ENCODE measurements around the gene C17orf58.

The C17orf58 gene

DNA sequence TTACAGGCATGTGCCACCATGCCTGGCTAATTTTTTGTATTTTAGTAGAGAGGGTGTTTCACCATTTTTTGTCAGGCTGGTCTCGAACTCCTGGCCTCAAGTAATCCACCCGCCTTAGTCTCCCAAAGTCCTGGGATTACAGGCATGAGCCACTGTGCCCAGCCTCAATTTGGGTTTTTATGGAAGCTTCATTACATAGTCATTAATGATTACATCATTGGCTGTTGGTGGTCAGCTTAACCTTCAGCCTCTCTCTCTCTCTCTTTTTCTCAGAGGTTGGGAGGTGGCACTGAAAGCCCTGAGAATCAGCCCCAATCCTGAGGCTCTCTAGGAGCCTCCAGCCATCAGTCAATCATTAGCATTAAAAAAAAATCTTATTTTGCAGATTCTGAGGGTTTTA is 45.3 kb downstream of the C17orf58 start:
- H3K36me3 Mint-ChIP-seq (ENCODE audit: low read depth) = peaks cover 78% of the 10 kb centered on the region

DNA sequence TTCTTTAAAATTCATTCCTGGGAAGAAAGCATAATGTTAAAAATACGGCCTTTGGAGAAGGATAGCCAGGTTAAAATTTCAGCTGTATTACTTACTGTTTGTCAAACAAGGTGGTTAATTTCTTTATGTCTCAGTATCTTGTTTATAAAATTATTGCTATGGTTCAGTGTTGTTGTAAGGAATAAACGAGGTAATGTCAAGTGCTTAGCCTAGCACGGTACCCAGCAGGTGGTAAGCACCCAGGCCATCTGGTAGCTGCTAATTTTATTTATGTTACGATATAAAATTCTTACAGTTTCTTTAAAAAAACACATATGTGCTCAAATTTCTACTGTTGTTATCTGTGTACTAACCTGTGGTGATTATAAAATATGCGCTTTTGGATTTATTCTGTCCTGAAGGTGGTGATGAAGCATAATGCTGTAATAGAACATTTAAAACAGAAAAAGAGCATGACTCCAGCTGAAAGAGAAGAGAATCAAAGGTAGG is 48.9 kb downstream of the C17orf58 start:
- H3K36me3 Mint-ChIP-seq (ENCODE audit: low read depth) = peaks cover 88% of the 10 kb centered on the region
- H3K27ac Mint-ChIP-seq = no peak overlapping the region
- H3K9me3 Mint-ChIP-seq = no peaks in the 10 kb centered on the region
- DNase-seq = no peak
- no peaks in the 10 kb centered on the region for H3K4me1 Mint-ChIP-seq (ENCODE audit: low read depth)
- H3K27me3 Mint-ChIP-seq = no peaks in the 10 kb centered on the region
- H3K4me3 Mint-ChIP-seq = no peak overlapping the region

More for the DNA sequence above, 45.3 kb downstream of the C17orf58 start:
- H3K4me3 Mint-ChIP-seq = no peak overlapping the region
- H3K27me3 Mint-ChIP-seq = no peaks in the 10 kb centered on the region
- H3K27ac Mint-ChIP-seq = no peak overlapping the region
- DNase-seq = no peak
- H3K4me1 Mint-ChIP-seq (ENCODE audit: low read depth) = no peaks in the 10 kb centered on the region
- no peaks in the 10 kb centered on the region for H3K9me3 Mint-ChIP-seq

DNA sequence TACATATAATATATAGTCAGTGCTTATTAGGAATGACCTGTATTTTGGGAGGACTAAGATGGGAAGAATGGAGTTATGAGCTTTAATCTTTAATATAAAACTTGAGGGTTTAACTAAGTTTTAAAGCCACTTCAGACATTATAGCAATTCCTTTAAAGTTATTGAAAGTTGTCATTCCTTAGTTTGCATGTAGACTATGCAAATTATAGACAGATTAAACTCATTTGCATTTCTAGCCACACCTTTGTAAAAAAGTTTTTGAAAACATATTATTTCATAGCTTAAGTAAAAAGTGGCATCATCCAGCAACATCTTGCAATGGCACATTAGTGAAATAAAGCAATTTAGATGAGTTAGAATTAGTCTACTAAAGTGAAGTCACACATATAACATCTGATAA is 49.8 kb downstream of the C17orf58 start:
- Mint-ChIP-seq H3K4me1 (ENCODE audit: low read depth) (no peaks in the 10 kb centered on the region), H3K27ac (no peak overlapping the region), H3K27me3 (no peaks in the 10 kb centered on the region), H3K4me3 (no peak overlapping the region), H3K9me3 (no peaks in the 10 kb centered on the region), H3K36me3 (ENCODE audit: low read depth) (peaks cover 90% of the 10 kb centered on the region)
- DNase-seq = no peak

DNA sequence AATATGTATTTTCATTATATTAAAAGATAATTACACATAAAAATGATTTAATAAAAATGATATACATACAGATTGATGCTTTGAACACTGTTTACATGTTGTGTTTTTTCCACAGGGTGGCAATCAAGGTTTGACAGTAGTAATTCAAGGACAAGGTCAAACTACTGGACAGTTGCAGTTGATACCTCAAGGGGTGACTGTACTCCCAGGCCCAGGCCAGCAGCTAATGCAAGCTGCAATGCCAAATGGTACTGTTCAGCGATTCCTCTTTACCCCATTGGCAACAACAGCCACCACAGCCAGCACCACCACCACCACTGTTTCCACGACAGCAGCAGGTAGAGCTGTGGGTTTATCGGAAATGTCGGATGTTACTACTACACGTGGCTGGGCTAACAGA is 52.2 kb downstream of the C17orf58 start:
- no peak for DNase-seq
- Mint-ChIP-seq H3K27ac (no peak overlapping the region), H3K4me3 (no peak overlapping the region), H3K27me3 (no peaks in the 10 kb centered on the region), H3K36me3 (ENCODE audit: low read depth) (peaks cover 92% of the 10 kb centered on the region), H3K9me3 (no peaks in the 10 kb centered on the region), H3K4me1 (ENCODE audit: low read depth) (no peaks in the 10 kb centered on the region)

DNA sequence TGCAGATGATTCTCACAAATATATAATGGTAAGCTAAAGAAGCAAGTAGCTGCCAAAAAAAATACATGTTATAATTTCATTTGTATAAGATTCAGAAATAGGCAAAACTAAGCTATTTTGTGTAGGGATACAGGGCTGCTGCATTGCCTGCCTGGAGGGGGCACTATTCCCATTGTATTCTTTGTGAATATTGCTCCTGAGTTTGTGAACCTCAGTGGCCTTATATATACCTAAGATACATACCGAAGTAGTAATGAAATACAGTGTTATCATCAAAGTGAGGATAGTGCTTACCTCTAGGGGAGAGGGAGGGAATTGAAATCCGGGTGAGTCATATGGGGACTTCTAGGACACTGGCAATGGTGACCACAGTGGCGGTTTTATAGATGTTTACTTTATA is 53.5 kb downstream of the C17orf58 start:
- Mint-ChIP-seq H3K4me1 (ENCODE audit: low read depth) (no peaks in the 10 kb centered on the region), H3K27me3 (no peaks in the 10 kb centered on the region), H3K9me3 (no peaks in the 10 kb centered on the region), H3K36me3 (ENCODE audit: low read depth) (peaks cover 91% of the 10 kb centered on the region), H3K4me3 (no peak overlapping the region), H3K27ac (no peak overlapping the region)
- DNase-seq = no peak
